HEK293T (cell line): ENCODE measurements around the gene RFFL.
"Not testable (repeated sequence)": the region's sequence is repeated elsewhere in the genome, so short reads cannot be mapped to it uniquely, and the experiment has no call there.

Experiments used
- CTCF ChIA-PET: fragments of 350-600 bp; formaldehyde crosslinking; extraction: SDS; loops from one replicate; lab custom pipeline; 2021; ENCODE audit warnings: antibody characterized with exemption, inconsistent platforms; lab: Yijun Ruan, JAX
- POLR2A ChIA-PET: fragments of 350-600 bp; formaldehyde crosslinking; extraction: SDS; loops from one replicate; lab custom pipeline; 2020; ENCODE audit warnings: antibody characterized with exemption, inconsistent platforms; lab: Yijun Ruan, JAX
- DNase-seq: peaks from one replicate; pipeline ENCODE4 v3.0.0; 2012; ENCODE audit warnings: mixed read lengths; ENCODE audit errors: extremely low spot score
- ARNT ChIP-seq: fragments of 450-650 bp; IDR thresholded peaks from 2 replicates; pipeline ENCODE4 v1.6.1; 2017; ENCODE audit warnings: mild to moderate bottlenecking
- BHLHE40 ChIP-seq: fragments of 450-650 bp; IDR thresholded peaks from 2 replicates; pipeline ENCODE4 v1.6.1; 2016; ENCODE audit warnings: mild to moderate bottlenecking, moderate library complexity, borderline replicate concordance
- CTBP1 ChIP-seq: fragments of 450-650 bp; IDR thresholded peaks from 2 replicates; pipeline ENCODE4 v1.6.1; 2016; ENCODE audit warnings: borderline replicate concordance
- ELF4 ChIP-seq: fragments of 450-650 bp; IDR thresholded peaks from 2 replicates; pipeline ENCODE4 v1.6.1; 2017; ENCODE audit warnings: antibody characterized with exemption
- FOXA1 ChIP-seq: fragments of 450-650 bp; IDR thresholded peaks from 2 replicates; pipeline ENCODE4 v1.6.1; 2016; ENCODE audit warnings: mild to moderate bottlenecking
- FOXK2 ChIP-seq: fragments of 450-650 bp; IDR thresholded peaks from 2 replicates; pipeline ENCODE4 v1.6.1; 2016; ENCODE audit warnings: mild to moderate bottlenecking
- FOXM1 ChIP-seq: fragments of 450-650 bp; IDR thresholded peaks from 2 replicates; pipeline ENCODE4 v1.6.1; 2017; ENCODE audit warnings: mild to moderate bottlenecking, borderline replicate concordance
- HDGF ChIP-seq: fragments of 450-650 bp; IDR thresholded peaks from 2 replicates; pipeline ENCODE4 v1.6.1; 2017; ENCODE audit warnings: antibody characterized with exemption, borderline replicate concordance
- L3MBTL2 ChIP-seq: fragments of 450-650 bp; conservative IDR thresholded peaks from 2 replicates; pipeline ENCODE4 v1.6.1; 2016; ENCODE audit warnings: mild to moderate bottlenecking
- LEF1 ChIP-seq: fragments of 450-650 bp; IDR thresholded peaks from 2 replicates; pipeline ENCODE4 v1.6.1; 2017; ENCODE audit warnings: mild to moderate bottlenecking, borderline replicate concordance
- NFRKB ChIP-seq: fragments of 450-650 bp; IDR thresholded peaks from 2 replicates; pipeline ENCODE4 v1.6.1; 2016; ENCODE audit warnings: mild to moderate bottlenecking, moderate library complexity
- SP1 ChIP-seq: fragments of 450-650 bp; IDR thresholded peaks from 2 replicates; pipeline ENCODE4 v1.6.1; 2017
- SUZ12 ChIP-seq: fragments of 450-650 bp; IDR thresholded peaks from 2 replicates; pipeline ENCODE4 v1.6.1; 2016; ENCODE audit warnings: mild to moderate bottlenecking
- TARDBP ChIP-seq: fragments of 450-650 bp; IDR thresholded peaks from 2 replicates; pipeline ENCODE4 v1.6.1; 2016
- ZNF384 ChIP-seq: fragments of 450-650 bp; IDR thresholded peaks from 2 replicates; pipeline ENCODE4 v1.6.1; 2016
- TF ChIP-seq, protein P1 (sequence below): fragments of 450-650 bp; IDR thresholded peaks from 2 replicates; pipeline ENCODE4 v1.6.1; 2016

The RFFL gene

DNA sequence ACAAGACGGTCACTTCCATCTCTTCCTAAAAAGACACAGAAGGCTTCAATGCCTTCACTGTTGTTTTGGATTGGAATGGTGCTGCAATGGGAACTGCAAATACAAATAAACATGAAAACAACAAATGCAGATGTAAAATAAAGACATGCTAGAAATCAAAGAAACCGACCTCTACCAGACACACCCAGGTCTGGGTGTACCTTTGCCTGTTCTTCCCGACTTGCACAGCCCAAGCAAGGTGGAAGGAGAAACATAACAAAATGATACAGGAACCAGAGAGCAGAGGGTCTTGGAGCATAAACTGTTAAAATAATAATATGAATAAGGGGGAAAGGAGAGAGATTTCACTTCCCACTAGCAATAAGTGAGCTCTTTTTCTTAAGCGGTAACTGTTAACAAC is 17.3 kb downstream of the RFFL start:
- ChIA-PET POLR2A (interaction anchor here (1.0 to 1.7 kb wide), 2 partner anchors 18 to 56 kb away, joined by 4 to 11 read pairs; partner anchors contain the start of gene RFFL), CTCF (no interaction called here)
- no peak for TF ChIP-seq ELF4
- no peak for TF ChIP-seq NFRKB
- no peak for TF ChIP-seq ZNF384
- no peak for DNase-seq

DNA sequence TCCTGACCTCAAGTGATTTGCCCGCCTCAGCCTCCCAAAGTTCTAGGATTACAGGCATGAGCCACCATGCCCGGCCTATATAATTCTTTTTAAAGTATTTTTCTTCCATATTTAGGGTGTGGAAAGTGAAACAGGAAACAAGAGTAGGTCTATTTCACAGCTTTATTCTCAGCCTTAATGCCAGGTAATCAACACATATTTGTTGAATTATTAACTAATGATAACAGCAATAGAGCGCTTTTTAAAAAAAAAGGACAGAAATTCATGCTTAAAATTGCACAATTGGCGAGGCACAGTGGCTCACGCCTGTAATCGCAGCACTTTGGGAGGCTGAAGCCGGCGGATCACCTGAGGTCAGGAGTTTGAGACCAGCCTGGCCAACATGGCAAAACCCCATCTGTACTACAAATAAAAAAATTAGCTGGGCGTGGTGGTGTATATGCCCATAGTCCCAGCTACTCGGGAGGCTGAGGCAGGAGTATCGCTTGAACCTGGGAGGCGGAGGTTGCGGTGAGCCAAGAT is 18.0 kb downstream of the RFFL start:
- DNase-seq, CTCF ChIA-PET, POLR2A ChIA-PET: not testable (repeated sequence)

DNA sequence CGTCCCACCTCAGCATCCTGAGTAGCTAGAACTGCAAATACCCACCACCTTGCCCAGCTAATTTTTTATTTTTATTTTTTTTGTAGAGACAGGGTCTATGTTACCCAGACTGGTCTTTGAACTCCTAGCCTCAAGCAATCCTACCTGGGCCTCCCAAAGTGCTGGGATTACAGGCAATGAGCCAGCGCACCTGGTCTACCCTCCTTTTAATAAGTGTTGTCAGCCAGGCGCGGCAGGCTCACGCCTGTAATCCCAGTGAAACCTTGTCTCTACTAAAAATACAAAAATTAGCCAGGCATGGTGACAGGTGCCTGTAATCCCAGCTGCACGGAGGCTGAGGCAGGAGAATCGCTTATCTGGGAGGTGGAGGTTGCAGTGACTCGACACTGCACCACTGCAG is 19.3 kb downstream of the RFFL start:
- DNase-seq, result no peak
- ChIA-PET CTCF (no interaction called here), POLR2A (no interaction called here)
- no peak for TF ChIP-seq TARDBP
- no peak for TF ChIP-seq CTBP1
- no peak for TF ChIP-seq SUZ12
- TF ChIP-seq ZNF384, result no peak
- TF ChIP-seq BHLHE40, result no peak

DNA sequence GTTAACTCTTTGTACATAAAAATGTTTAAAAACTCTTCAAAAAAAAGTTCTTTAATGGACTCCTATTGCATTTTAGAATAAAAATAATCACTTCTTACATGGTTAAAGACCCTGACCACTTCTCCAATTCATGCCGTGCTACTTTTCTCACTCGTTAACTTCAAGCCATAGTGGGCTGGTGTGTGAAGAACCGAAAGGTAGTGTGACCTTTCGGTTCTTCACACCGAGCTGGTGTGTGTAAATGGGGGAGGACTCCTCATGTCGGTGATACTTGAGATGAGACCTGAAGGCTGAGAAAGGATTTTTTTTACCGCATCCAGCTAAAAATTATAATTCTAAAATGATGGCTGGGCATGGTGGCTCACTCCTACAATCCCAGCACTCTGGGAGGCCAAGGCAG is 22.1 kb downstream of the RFFL start:
- TF ChIP-seq L3MBTL2 (no peak), FOXA1 (no peak), FOXM1 (no peak), ZNF384 (no peak), FOXK2 (no peak), NFRKB (no peak), BHLHE40 (no peak), SP1 (no peak), SUZ12 (no peak), ARNT (no peak), HDGF (no peak), LEF1 (no peak), CTBP1 (no peak)
- TF ChIP-seq, protein P1, sequence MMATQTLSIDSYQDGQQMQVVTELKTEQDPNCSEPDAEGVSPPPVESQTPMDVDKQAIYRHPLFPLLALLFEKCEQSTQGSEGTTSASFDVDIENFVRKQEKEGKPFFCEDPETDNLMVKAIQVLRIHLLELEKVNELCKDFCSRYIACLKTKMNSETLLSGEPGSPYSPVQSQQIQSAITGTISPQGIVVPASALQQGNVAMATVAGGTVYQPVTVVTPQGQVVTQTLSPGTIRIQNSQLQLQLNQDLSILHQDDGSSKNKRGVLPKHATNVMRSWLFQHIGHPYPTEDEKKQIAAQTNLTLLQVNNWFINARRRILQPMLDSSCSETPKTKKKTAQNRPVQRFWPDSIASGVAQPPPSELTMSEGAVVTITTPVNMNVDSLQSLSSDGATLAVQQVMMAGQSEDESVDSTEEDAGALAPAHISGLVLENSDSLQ, result no peak
- no peak for DNase-seq
- ChIA-PET POLR2A (no interaction called here), CTCF (no interaction called here)

DNA sequence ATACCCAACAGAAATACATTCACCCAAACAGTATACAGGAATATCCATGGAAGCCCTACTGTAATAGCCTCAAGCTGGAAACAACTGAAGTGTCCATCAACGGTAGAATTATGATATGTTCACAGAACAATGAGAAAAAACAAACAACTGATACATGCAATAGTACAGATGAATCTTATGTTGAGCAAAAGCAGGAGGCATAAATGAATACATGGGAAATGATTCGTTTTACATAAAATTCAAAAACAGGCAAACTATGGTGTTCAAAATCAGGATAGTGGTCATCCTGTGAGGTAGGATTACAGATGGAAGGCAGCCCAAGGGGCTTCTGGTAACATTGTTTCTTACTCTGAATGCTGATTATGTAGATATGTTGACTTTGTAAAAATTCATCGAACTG is 25.1 kb downstream of the RFFL start:
- TF ChIP-seq NFRKB (no peak), SP1 (no peak), FOXA1 (no peak), BHLHE40 (no peak), FOXM1 (no peak), ELF4 (no peak), SUZ12 (no peak), ZNF384 (no peak), ARNT (no peak), CTBP1 (no peak), LEF1 (no peak), TARDBP (no peak), FOXK2 (no peak), HDGF (no peak), L3MBTL2 (no peak)
- TF ChIP-seq, protein P1, result no peak
- DNase-seq, result no peak
- CTCF ChIA-PET, result no interaction called here
- POLR2A ChIA-PET, result no interaction called here

DNA sequence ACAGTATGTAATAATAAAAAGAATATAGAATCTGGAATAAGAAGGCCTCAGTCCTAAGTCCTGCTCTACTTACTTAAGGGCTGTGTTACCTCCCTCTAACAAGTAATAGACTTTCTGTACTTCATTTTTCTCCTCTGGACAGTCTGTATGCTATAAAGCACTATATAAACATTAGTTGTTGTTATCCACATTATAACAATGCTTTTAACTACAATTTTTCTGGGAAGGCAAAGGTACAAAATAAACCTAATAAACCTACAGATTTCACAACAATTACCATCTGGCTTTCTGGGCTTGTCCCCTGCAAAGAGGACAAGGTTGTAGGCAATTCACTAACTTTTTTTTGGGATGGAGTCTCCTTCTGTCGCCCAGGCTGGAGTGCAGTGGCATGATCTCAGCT is 32.7 kb downstream of the RFFL start:
- DNase-seq, result no peak
- POLR2A ChIA-PET, result no interaction called here
- TF ChIP-seq CTBP1, result no peak
- no peak for TF ChIP-seq ARNT
- no peak for TF ChIP-seq SUZ12
- TF ChIP-seq ZNF384, result no peak
- TF ChIP-seq HDGF, result no peak
- no peak for TF ChIP-seq FOXM1
- TF ChIP-seq FOXK2, result no peak
- TF ChIP-seq, protein P1, result no peak
- no peak for TF ChIP-seq L3MBTL2
- TF ChIP-seq BHLHE40, result no peak
- TF ChIP-seq FOXA1, result no peak
- TF ChIP-seq TARDBP, result no peak
- no peak for TF ChIP-seq LEF1
- no peak for TF ChIP-seq ELF4
- no peak for TF ChIP-seq NFRKB
- TF ChIP-seq SP1, result no peak
- CTCF ChIA-PET, result no interaction called here

DNA sequence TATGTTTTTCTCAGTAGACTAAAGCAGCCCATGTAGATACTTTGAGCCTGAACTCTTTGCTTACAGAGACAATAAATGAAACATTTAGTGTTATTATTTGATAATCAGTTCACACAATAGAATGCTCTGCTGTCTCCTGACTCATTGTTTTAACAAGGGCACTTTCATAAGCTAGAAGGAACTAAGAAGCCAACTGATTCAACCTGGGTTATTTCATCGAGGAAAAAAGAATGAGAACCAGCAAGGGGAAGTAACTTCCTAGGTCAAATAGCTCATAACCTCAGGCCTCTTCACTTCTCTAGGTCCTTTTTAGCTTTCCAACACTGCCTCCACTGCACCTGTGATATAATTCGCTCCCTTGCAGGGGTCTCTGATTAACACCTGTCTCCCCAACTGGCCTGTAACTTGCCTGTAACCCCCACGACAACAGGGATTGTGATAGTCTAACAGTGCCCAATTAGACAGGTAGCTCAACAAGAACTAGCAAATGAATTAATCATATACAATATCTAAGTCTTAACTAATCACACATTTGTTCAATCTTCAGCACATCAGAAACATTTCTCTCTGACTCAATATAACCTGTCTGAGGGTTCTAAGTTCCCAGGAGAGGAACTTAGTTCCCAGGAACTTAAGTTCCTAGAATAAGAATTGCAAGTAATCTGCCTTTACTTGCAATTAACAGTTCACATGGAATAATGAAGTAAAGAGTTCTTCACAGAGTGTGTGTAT is 34.8 kb downstream of the RFFL start:
- CTCF ChIA-PET, result interaction anchor here (0.6 kb wide), 1 partner anchor 1931 kb away, joined by 4 read pairs; no protein-coding TSS in a partner anchor
- POLR2A ChIA-PET, result no interaction called here
- DNase-seq, result no peak
- TF ChIP-seq ZNF384 (no peak), SP1 (no peak)

DNA sequence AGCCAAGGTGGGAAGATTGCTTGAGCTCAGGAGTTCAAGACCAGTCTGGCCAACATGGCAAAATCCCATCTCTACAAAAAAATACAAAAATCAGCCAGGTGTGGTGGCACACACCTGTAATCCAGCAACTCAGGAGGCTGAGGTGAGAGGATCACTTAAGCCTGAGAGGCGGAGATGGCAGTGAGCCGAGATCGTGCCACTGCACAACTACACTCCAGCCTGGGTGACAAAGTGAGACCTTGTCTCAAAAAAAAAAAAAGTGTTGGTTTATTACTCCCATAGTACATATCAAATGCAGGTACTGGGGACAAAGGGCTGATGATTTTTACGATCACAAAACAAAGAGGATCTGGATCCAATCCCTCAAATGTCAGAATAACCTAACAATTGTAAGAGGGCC is 35.4 kb downstream of the RFFL start:
- DNase-seq, POLR2A ChIA-PET: not testable (repeated sequence)
- CTCF ChIA-PET, result interaction anchor here (0.6 kb wide), 1 partner anchor 1930 kb away, joined by 4 read pairs; no protein-coding TSS in a partner anchor
